GM19324 (cell line): ENCODE results near the gene ZNF436.

Source experiments
- ATAC-seq: cut with Tn5 transposase; IDR thresholded peaks from one replicate; pipeline ENCODE4 v1.9.1; 2021; ENCODE audit warnings: mild to moderate bottlenecking, moderate library complexity; ENCODE audit not compliant: unreplicated experiment, low FRiP score

Gene ZNF436

DNA sequence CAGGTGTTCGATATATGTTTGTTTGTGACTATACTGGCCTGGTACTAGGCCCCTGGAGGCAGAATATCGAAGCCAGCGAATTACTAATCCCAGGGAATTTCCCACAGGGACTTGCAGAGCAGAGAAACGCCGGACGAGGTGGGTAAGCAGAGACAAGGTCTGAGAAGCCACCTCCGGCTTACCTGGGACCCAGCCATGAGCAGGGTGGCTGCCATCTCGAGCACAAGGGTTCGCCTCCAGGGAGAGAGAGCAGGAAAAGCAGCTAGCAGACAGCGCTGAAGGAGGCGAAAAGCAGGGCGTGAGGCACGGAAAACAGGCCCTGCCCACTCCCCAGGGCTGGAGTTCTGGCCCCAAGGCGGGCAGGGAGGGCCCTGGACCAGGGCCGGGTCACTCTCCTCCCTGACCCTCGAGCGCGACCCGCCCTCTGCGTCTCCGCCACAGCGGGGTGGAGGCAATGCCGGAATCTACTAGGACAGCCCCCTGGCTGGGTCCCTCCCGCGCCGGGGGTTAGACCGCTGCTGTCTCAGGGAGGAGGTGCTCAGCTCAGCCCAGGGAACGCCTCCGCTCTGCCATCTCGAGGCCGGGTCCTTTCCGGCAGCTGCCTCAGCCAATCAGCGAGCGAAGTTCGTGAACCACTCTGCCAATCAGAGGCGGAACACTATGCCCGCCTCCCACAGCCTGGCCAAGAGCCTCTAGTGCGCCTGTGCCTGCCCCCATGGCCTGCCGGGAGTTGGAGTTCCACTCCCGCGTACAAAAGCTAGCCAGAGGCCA lies 1.7 kb downstream of the ZNF436 start:
- peak; percentile 92 for ATAC-seq

DNA sequence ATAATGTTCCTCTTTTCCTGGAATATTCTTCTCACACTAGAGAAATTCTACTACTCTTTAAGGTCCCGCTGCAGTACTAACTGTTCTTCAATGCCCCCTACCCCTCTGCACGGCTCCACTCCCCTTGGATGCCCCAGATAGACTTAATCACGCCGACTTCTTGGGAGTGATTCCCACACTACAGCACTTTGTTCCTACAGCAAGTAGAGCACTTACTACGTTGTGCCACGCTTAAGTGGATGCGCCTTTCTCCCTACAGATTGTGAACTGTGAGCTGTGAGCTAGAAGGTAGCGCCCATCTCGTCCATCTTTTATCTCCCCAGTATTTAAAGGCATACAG lies 2.2 kb downstream of the ZNF436 start:
- no peak for ATAC-seq

DNA sequence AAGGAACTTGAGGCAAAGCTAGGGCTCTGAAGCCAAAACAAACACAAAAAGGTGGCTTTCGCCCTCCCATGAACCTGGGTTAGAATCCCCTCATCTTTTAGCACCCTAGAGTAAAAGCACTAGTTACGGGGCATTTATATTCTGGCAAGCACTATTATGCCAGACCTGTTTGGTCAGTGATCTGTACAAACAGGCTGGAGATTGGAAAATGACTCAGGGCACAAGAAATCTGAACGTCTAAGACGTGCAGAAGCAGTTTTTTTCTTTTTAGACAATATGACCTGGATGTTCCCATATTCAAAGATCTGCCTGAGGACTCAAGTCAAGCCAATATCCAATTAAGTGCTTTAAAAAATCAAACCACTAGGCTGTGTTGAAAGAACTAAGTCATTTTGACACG lies 3.0 kb downstream of the ZNF436 start:
- no peak for ATAC-seq

DNA sequence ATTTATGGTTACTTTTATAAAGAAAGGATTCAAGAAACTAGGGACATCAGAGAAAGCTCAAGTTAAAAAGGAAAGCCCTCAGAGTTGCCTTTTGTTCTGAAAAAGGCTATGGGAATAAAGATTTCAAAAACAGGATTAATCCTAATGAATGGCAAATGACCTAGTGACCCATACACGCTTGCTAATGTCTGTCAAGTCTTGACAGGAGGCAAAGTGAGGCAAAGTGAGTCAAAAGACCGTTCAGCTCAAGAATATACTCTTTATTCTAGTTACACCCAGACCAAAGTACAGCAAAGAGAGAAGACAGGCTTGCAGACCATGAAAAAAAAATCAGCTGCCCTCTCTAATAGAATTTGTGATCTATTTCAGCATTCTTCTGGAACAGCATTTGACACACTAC lies 3.5 kb downstream of the ZNF436 start:
- no peak for ATAC-seq

DNA sequence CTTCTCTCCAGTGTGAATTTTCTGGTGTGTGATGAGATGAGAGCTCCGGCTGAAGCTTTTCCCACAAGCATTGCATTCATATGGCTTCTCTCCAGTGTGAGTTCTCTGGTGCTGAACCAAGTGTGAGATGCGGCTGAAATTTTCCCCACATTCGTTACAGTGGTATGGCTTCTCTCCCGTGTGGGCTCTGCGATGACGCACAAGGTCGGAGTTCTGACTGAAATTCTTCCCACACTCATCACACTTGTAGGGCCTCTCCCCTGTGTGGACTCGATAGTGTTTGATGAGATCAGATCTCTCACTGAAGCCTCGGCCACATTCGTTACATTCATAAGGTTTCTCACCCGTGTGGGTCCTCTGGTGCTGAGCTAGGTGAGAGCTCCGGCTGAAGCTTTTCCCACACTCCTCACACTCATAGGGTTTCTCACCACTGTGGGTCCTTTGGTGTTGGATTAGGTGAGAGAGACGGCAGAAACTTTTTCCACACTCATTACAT lies 7.4 kb downstream of the ZNF436 start:
- no peak for ATAC-seq

DNA sequence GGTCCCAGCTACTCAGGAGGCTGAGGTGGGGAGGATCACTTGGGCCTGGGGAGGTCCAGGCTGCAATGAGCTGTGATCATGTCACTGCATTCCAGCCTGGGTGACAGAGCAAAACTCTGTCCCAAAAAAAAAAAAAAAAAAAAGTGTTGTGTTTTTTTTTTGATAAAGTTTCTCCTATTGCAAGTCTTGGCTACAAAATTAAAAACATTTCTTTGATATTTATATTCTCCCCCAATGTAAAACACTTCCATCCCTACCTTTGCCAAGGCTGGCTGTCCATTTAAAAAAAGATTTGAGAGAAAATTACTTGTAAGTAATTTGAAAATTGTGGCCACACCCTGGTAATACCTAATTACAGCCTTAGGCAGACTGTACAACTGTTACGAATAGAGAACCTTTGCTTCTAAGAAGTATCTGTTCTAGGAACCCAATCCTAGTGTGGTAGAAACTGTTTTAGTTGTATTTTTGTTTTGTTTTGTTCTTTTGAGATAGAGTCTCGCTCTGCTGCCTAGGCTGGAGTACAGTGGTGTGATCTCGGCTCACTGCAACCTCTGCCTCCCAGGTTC lies 11.2 kb downstream of the ZNF436 start:
- ATAC-seq = no peak

DNA sequence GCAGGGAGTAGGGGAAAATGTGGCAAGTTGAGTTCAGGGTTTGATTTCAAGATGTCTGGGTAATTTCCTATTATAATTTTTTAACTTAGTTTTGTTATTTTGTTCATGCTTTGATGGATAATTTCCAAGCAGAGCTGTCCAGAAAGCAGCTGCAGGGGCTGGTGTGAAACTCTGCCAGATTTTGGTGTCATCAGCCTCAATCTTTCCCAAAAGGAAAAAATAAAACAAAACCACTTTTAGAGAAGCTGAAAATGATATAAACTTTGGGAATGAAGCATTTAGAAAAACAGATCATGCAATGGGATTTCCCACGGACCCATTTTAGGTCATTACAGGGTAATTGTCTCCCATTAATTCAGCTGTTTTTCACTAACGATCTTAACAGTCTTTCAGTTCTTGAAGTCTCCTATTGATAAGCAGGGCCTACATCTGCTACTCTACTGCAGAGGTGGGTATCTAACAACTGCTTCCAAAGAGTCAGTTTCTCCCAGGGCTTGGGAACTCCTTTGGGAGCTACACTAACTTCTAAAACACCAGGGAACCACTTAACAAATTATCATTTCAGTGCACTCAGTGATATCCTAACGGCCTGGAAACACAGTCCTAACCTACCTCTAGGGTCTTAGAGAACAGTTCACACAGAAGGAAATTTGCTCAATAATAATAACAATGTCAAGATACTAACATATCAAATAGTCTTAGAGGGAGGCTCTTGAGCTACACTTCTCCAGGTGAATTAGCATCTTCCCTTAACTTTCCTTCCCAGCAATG lies 12.3 kb downstream of the ZNF436 start:
- ATAC-seq = no peak

DNA sequence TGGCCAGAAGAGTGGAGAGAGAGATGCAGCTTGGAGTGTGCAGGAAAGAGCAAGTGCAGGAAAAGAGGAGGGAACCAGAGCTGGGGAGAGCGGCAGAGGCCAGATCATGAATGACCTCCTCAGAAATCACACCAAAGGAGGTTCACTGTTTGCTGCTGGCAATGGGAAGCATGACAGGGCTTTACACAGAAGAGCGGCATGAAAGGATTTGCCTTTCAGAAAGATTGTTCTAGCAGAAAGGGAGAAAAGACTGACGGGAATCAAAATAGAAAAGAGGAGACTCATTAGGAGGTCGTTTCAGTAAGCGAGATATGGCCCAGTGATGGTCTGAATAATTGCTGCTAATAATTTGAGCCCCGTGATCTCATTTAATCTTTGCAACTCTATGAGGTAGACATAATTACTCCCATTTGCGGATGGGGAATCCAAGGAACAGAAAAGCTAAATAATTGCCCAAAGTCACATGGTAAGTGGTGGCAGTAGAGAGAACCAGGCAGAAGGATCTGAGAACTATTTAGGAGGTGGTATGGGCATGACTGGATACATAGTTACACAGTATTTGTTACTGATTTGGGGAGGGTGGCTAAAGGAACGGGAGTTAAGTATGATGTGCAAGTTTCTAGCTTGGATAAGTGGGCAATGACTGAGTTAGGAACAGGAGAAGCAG lies 13.0 kb downstream of the ZNF436 start:
- ATAC-seq = no peak

DNA sequence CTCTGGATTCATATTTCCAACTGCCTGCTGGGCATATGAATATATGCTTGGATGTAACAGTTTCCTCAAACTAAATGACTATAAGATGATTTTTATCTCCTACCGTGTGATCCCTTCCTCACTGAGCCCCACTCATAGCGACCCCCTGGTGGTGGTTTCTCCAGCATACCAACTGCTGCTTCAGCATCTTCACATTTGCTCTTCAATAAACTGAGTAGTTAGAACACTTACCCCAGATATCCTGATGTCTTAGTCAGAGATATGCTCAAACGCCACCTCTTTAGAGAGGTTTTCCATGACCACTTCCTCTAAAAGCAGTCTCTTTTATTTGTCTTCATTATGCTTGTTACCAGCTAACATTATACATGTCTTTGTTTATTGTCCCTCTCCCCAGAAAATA lies 15.4 kb downstream of the ZNF436 start:
- ATAC-seq = no peak

DNA sequence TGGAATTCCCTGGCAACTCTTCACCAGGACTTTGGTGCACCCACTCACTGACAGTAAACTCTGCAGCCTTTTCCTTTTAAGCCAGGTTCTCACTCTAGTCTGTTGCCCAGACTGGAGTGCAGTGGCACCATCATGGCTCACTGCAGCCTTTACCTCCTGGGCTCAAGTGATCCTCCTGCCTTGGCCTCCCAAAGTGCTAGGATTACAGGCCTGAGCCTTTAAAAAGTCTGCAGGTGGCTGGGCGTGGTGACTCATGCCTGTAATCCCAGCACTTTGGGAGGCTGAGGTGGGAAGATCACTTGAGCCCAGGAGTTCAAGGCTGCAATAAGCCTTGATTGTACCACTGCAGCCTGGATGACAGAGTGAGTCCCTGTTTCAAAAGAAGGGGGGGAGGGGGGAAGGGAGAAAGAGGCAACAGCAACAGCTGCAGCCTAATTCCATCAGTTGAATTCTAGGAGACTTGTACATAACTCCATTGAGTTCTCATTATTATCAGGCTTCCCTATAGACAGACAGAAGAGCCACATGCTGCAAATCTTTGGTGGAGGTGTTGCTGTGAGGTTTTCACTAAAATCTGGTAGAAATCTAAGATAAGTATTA lies 17.4 kb downstream of the ZNF436 start:
- ATAC-seq = no peak

DNA sequence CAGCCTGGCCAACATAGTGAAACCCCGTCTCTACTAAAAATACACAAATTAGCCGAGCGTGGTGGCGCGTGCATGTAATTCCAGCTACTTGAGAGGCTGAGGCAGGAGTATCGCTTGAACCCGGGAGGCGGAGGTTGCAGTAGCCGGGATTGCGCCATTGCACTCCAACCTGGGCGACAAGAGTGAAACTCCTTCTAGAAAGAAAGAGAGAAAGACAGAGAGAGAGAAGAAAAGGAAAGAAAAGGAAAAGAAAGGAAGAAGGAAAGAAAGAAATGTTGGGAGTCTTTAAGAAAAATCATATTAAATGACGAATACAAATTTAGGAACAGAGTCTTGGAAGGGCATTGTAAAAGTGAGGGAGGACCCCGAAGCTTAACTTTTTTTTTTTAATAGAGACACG lies 23.7 kb downstream of the ZNF436 start:
- ATAC-seq = no peak

DNA sequence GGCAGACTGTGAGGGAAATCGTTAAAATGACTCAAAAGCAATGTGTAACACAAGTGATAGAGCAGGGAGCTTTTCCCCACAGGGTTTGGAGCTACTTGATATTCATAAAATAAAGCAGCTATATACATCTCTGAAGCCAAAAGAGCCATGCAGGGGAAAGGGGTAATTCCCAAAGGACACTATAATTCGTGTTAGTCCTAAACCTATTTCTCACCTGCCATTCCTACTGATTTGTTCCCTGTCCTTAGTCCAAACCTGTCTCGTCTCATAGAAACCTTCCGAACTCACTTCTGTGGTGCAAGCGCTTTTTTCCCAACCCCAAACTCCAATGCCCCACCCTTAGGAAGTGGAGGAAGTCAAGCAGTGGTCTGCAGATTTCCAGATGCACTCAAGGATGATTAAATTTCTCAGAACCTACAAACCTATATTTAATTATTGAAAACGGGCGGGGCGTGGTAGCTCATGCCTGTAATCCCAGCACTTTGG lies 24.6 kb downstream of the ZNF436 start:
- ATAC-seq = no peak

DNA sequence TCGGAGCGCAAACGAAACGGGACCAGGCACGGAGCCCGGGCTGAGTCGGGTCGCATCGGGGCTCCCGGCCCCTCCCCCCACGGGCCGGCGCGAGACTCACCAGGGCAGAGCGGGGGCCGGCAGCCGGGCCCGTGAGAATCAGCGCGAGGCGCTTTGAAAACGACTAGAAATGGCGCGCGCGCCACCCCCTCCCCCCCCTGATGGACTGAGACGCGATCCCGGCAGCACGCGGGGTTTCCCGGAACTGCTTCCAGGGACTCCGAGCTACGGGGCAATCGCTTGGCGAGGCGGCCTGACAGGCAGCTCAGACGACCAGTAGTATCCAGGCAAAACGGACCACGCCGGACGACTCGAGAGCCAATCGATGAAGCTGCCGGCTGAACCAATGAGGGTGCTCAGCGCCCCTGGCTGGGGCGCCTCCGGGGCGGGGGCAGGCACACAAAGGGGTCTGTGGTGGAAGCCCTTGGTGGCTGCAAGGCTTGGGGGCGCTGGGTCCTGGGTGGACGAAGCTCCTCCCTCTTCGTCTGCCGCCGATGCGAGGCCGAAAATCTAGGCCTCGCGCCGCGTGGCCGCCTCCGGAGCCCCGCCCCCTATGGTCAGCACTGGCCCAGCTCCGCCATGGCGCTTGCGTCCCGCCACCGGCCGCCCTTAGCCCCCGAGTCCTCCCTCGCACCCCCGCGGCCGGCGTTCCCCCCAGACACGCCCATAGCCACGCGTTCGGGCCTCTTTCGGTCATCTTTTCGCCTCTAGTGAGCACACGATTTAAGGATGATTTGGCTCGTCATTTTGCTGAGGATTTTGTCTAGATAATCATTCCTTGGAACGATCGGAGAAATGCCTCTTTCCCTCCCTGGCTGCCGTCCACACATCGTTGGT lies 25.3 kb downstream of the ZNF436 start, which contains the start of gene HNRNPR:
TSS of gene HNRNPR (minus strand) at position 174 of the 876 bp plus-strand sequence. CDS start 3,276 bp downstream, outside the sequence.
- peak; percentile 90 for ATAC-seq

DNA sequence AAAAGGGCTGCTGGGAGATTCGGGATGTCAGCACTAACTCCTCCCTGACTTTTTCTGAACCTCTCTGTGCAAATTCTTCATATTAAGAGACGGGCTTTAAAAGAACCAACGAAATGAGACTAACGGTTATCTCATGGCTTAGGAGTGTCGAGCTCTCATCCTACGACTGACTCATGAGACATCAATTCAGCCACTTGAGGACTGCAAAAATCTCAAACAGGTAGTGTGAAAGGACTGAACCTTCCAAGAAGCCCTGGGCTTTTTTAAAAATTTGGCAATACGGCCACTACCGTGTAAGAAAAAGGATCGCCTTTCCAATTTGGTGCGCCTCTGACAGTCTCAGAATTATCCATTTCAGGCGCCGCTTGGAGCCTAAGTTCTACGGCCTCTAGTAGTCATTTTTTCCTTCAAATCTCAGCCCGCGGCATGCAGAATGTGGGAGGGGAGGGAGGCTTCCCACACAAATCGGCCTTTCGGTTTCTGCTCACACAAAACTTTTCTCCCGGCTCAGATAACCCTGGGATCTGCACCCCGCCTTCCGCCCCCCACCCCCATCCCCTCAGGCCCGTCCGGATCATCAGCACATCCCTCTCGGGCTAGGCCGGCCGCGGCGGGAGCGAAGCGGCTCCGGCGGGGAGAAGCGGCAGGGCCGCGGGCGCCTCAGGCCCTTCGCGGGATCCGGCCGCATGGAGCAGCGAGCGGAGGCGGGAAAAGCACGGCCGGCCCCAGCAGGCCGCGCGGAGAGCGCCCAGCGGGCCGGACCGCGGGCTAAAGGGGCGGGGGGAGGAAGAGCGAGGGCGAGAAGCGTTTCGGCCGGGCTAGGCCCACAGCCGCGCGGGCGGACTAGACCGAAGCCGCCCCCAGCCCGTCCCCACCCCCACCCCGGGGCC lies 26.2 kb downstream of the ZNF436 start:
- ATAC-seq = peak; percentile 18

DNA sequence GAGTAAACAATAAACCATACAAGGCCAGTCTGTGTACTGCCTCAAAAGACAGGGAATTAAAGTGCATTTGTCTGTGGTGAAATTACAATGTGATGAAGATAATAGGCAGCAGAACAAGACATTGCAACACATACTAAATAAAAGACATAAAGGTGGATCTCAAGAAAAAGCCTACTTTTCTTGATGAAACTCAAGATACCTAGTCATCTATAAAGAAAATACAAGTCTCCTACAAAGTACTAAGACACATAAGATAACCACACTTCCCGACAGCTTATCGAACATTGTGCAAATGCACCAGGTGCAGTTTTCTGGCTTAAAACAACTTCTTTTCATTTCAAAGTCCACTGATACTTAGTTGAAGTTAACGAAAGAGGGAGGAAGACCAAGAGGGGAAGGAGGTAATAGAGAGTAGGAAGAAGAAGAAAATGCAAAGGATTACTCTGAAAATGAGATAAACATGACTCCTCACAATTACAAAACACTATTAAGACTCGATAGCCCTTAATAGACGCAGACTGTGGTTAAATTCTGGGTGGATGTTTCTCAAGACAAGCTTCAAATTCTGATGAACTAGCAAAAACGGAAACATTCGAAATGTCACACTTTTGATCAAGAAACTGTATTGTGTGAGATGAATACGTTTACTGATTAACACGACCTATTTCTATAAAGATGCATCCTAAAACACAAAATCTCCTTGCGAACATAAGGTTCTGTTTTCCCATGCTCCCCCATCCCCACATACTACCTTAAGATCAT lies 27.5 kb downstream of the ZNF436 start:
- ATAC-seq = no peak

DNA sequence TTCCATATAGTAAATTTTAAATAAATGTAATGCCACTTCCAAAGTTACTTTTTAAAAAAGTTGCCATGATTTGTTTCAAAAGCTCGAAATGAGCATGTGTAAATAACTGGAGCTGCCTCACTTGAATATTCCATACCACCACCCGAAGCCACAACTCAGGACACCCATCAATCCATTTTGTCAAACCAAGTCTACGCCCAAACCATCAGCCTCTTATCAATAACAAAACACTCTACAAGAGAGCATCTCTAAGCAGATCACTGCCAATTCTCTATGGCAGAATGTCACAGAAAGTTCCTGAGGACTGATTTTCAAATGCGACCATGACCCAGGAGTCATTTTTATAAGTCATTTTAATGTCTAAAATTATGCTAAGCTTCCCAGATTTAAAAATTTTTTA lies 30.0 kb downstream of the ZNF436 start:
- ATAC-seq = no peak

DNA sequence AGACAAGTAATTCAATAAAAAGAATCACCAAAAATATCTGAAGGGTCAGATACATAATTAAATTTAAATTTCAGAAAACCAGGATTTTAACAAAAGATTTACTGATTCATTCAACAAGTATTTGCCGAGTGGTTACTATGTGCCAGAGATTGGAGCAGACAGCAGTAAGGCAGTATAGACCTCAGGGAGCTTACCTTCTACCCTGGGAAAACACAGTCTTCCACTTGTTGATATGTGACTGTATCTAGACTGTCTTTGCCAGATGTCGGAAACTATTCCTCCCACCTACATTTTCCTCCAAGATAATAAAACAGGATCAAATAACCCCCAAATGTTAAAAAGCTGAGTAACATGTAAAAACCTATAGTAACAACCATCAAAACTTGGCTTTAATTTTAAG lies 31.8 kb downstream of the ZNF436 start:
- no peak for ATAC-seq

DNA sequence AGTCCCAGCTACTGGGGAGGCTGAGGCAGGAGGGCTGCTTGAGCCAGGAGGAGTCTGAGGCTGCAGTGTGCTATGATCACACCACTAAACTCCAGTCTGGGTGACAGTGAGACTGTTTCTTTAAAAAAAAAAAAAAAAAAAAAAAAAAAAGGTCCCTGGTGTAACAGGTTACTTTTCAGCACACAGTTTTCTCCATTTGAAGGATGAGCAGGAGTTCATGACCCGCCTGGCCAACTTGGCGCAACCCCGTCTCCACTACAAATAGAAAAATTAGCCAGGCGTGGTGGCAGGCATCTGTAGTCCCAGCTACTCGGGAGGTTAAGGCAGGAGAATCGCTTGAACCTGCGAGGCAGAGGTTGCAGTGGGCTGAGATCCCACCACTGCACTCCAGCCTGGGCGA lies 37.9 kb downstream of the ZNF436 start:
- ATAC-seq = no peak
